CD4-positive, CD25-positive, alpha-beta regulatory T cell (primary cell): ENCODE measurements around the gene TYMP. TPM values are rescaled to one million over a fixed set of nuclear protein-coding genes. Genes with fewer than 3 reads are reported as not detected.

Experiments
- ATAC-seq, 2 donors: fragments of 150-1000 bp; cut with Tn5 transposase; one replicate each; pipeline ENCODE4 v1.10.0; 2021; ENCODE audit warnings: low read depth in 2 of 2, moderate number of reproducible peaks in 2 of 2, moderate library complexity in 1 of 2
- DNase-seq, 3 donors: peaks; one replicate each; pipeline versions ENCODE4 v3.0.0 to v3.0.0-alpha.2; 2012 to 2022; ENCODE audit warnings: mixed read lengths in 1 of 3
- H3K27ac ChIP-seq: one replicate; pipeline ENCODE4 v1.7.0; 2013; ENCODE audit warnings: mild to moderate bottlenecking, low read length; ENCODE audit not compliant: insufficient read depth, poor library complexity, severe bottlenecking
- H3K27me3 ChIP-seq: one replicate; pipeline ENCODE4 v1.7.0; 2013; ENCODE audit warnings: low read length; ENCODE audit not compliant: control insufficient read depth, insufficient read depth
- H3K36me3 ChIP-seq: one replicate; pipeline ENCODE4 v1.7.0; 2013; ENCODE audit warnings: mild to moderate bottlenecking, low read length, moderate library complexity; ENCODE audit not compliant: control insufficient read depth, insufficient read depth
- H3K4me1 ChIP-seq: 2 replicates; pipeline ENCODE4 v1.7.0; 2013; ENCODE audit warnings: mild to moderate bottlenecking, low read length; ENCODE audit not compliant: insufficient read depth, control insufficient read depth, poor library complexity, severe bottlenecking
- H3K4me3 ChIP-seq: one replicate; pipeline ENCODE4 v1.7.0; 2013; ENCODE audit warnings: low read depth, mild to moderate bottlenecking, low read length, moderate library complexity
- H3K9me3 ChIP-seq, 2 experiments: 1 replicate in 1 of 2; 2 replicates in 1 of 2; pipeline ENCODE4 v1.7.0; 2013; ENCODE audit warnings: low read length in 2 of 2, mild to moderate bottlenecking in 1 of 2, moderate library complexity in 1 of 2; ENCODE audit not compliant: control insufficient read depth in 2 of 2
- H3K27ac Mint-ChIP-seq, 3 donors: one replicate each; pipeline ENCODE4 v1.8.0; 2020 to 2022; ENCODE audit warnings: mild to moderate bottlenecking in 3 of 3, mixed read lengths in 3 of 3, moderate library complexity in 2 of 3
- H3K27me3 Mint-ChIP-seq: one replicate; pipeline ENCODE4 v1.8.0; 2022; ENCODE audit warnings: mild to moderate bottlenecking, mixed read lengths
- H3K36me3 Mint-ChIP-seq: one replicate; pipeline ENCODE4 v1.8.0; 2020; ENCODE audit warnings: mixed read lengths
- H3K4me1 Mint-ChIP-seq, 4 donors: one replicate each; pipeline ENCODE4 v1.8.0; 2020 to 2022; ENCODE audit warnings: mixed read lengths in 4 of 4, mild to moderate bottlenecking in 1 of 4
- H3K4me3 Mint-ChIP-seq, 4 donors: one replicate each; pipeline ENCODE4 v1.8.0; 2020 to 2022; ENCODE audit warnings: mild to moderate bottlenecking in 4 of 4, mixed read lengths in 4 of 4, moderate library complexity in 3 of 4
- H3K9me3 Mint-ChIP-seq, 7 donors: one replicate each; pipeline ENCODE4 v1.8.0; 2020 to 2022; ENCODE audit warnings: mixed read lengths in 7 of 7, mild to moderate bottlenecking in 3 of 7, moderate library complexity in 2 of 7
- polyA plus RNA-seq, 4 donors: library from polyadenylated mRNA; unstranded; fragments of 300-500 nt; fragmentation: Illumina TruSeq; gene quantifications; one replicate each; pipeline ENCODE4 v1.2.3, GENCODE V29; 2021
- total RNA-seq: library from RNA; stranded (reverse); gene quantifications from one replicate; pipeline ENCODE4 v1.2.3, GENCODE V29; 2022

Gene TYMP
- total and polyA plus RNA-seq, 5 donors from 2014 or later, result 29.2 to 65.2 (median 46.9) TPM

DNA sequence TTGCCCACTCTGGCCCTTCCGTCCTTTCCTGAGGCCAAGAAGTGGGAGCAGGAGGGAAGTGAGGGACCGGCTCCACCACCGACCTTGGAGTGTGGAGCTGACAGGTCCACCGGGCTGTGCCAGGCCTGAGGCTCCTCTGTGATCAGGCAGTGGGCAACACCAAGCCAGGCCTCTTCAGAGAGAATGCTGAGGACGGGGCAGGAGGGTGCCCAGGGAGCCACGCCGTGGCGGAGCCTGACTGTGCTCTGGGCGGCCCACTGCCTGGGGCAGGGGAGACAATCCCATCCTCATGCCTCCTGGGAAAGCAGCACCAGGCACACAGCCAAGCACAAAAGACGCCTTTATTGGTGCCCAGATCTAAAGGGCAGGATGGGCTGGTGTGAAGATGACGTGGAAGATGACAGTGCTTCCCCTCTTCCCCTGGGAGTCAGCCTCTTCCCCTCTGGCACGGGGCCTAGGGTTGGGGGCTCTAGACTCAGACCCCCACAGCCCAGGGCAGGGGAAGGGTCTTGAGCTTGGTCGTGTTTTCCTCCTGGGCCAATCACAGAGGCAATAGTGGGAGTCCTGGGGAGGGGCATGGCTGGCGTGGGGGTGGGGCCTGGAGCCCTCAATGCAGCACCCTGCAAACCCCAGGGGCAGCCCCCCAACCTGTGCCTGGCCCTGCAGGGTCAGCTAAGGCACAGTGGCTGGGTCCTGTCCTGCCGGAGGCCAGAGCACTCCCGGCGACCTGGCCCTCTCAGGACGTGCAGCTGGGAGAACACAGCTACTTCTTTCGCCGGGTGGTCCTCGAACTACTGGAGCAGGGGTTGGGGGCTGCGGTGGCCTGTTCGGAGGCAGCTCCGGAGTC is 27.0 kb downstream of the TYMP start:
- no peaks in the 10 kb centered on the region for H3K9me3 ChIP-seq
- H3K27me3 ChIP-seq, result no peaks in the 10 kb centered on the region
- H3K4me3 ChIP-seq, result no peak overlapping the region
- H3K27ac ChIP-seq, result no peak overlapping the region
- Mint-ChIP-seq H3K4me1 (peaks cover 0 to 17% (median 4%) of the 10 kb centered on the region in 4 donors), H3K27ac (no peak overlapping the region), H3K27me3 (no peaks in the 10 kb centered on the region), H3K9me3 (no peaks in the 10 kb centered on the region), H3K36me3 (no peaks in the 10 kb centered on the region), H3K4me3 (no peak overlapping the region)
- H3K4me1 ChIP-seq, result peaks cover 16% of the 10 kb centered on the region
- DNase-seq (no peak), ATAC-seq (no peak)
- peaks cover 20% of the 10 kb centered on the region for H3K36me3 ChIP-seq

DNA sequence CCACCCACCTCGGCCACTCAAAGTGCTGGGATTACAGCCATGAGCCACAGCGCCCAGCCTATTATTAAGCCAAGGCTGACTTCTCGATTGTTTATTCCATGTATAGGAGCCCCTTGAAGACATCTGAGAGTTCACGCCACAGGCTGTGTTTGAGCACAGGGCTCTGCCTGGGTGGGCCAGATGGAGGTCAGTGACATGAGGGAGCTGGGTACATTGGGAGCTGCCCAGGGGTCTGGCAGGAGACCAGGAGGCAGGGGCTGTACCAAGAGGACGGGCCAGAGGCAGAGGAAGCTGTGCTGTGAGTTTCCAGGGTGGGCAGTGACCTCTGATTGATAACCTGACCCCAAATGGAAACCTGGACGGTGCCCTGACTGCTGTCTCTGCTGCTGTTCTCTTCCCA is 27.7 kb downstream of the TYMP start:
- no peak for ATAC-seq
- Histone ChIP-seq H3K9me3 (no peaks in the 10 kb centered on the region), H3K4me3 (no peak overlapping the region), H3K27ac (no peak overlapping the region), H3K27me3 (no peaks in the 10 kb centered on the region), H3K36me3 (peaks cover 20% of the 10 kb centered on the region), H3K4me1 (peaks cover 16% of the 10 kb centered on the region)
- peak overlapping the region in 1 of 4 donors; percentile 77 for H3K4me3 Mint-ChIP-seq
- H3K27ac Mint-ChIP-seq, result no peak overlapping the region
- H3K4me1 Mint-ChIP-seq, result peaks cover 0 to 14% (median 4%) of the 10 kb centered on the region in 4 donors
- H3K36me3 Mint-ChIP-seq, result no peaks in the 10 kb centered on the region
- DNase-seq, result no peak
- no peaks in the 10 kb centered on the region for H3K27me3 Mint-ChIP-seq
- no peaks in the 10 kb centered on the region for H3K9me3 Mint-ChIP-seq

DNA sequence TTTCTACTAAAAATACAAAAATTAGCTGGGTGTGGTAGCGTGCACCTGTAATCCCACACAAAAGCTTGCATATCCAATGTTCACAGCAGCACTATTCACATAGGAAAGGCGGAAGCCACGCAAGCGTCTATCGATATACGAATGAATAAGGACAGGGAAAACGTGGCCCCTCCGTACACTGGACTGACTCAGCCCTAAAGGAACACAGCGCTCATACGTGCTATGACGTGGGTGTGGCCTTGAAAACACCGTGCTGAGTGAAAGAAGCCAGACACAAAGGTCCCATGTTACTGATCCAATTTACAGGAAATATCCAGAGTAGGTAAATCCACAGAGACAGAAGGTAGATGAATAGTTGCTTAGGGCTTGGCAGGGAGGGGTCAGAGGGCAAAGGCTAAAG is 29.4 kb downstream of the TYMP start:
- no peak overlapping the region for H3K27ac ChIP-seq
- no peaks in the 10 kb centered on the region for H3K27me3 ChIP-seq
- no peak overlapping the region for H3K4me3 ChIP-seq
- H3K36me3 ChIP-seq, result peaks cover 19% of the 10 kb centered on the region
- H3K9me3 ChIP-seq, result no peaks in the 10 kb centered on the region
- no peak for ATAC-seq
- H3K27me3 Mint-ChIP-seq, result no peaks in the 10 kb centered on the region
- no peaks in the 10 kb centered on the region for H3K9me3 Mint-ChIP-seq
- DNase-seq, result no peak
- H3K4me1 Mint-ChIP-seq, result peaks cover 0 to 8% (median 4%) of the 10 kb centered on the region in 4 donors
- H3K27ac Mint-ChIP-seq, result peak overlapping the region in 1 of 3 donors; percentile 71
- H3K36me3 Mint-ChIP-seq, result no peaks in the 10 kb centered on the region
- no peaks in the 10 kb centered on the region for H3K4me1 ChIP-seq
- no peak overlapping the region for H3K4me3 Mint-ChIP-seq

DNA sequence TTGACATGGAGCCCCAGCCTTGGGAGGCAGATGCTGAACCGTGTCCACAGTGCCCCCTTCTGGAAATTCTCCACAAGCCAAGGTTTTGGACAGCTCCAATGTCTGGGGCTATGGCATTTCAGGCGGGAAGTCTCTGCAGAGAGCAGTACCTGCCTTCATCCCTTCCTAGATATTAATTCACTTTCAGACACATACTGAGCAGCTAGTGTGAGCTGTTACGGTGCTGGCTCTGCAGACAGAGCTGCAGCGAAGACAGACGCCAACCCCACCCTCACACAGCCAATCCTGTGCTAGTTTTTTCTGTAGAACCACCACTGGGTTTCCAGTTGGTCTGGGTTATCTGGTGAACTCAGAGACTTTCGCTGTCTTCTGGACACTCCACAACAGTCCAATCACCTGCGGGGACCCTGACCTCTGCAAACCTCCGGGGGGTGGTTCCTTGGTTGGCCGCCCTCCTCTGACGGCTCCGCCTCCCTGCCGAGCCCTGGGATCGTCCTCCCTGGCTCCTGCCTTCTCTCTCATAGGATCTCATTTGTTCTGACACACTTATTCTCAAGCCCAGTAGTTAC is 31.4 kb downstream of the TYMP start:
- H3K27me3 ChIP-seq, result no peaks in the 10 kb centered on the region
- ATAC-seq, result peak; percentile 74 to 83
- no peaks in the 10 kb centered on the region for H3K36me3 Mint-ChIP-seq
- no peak overlapping the region for H3K27ac Mint-ChIP-seq
- no peak overlapping the region for H3K4me3 ChIP-seq
- H3K27me3 Mint-ChIP-seq, result no peaks in the 10 kb centered on the region
- no peak overlapping the region for H3K27ac ChIP-seq
- no peaks in the 10 kb centered on the region for H3K4me1 ChIP-seq
- no peaks in the 10 kb centered on the region for H3K9me3 Mint-ChIP-seq
- peak overlapping the region in 2 of 4 donors; percentile 29 to 63 for H3K4me3 Mint-ChIP-seq
- H3K9me3 ChIP-seq, result no peaks in the 10 kb centered on the region
- peaks cover 0 to 8% (median 4%) of the 10 kb centered on the region in 4 donors for H3K4me1 Mint-ChIP-seq
- peak; percentile 49 to 74 (median 70) for DNase-seq
- H3K36me3 ChIP-seq, result peaks cover 11% of the 10 kb centered on the region

DNA sequence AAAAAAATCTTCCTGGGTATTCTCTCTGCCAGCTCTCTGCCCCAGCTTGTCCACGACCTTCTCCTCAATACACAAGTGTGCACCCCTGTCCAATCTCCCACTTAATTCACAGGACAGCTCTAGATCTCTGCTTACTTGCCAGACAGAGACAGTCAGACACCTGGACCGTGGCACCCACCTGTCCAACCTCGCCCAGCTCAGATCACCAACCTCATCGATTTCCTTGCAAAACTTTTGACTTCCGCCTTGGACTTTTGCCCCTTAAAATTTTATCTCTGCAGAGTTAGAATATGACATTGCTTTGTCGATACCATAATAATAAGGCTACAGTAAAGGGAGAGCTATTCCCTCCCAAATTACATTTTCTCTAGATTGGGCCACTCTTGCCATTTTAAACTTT is 32.7 kb downstream of the TYMP start:
- Histone ChIP-seq H3K27me3 (no peaks in the 10 kb centered on the region), H3K4me1 (no peaks in the 10 kb centered on the region), H3K4me3 (no peak overlapping the region), H3K27ac (no peak overlapping the region), H3K36me3 (no peaks in the 10 kb centered on the region), H3K9me3 (no peaks in the 10 kb centered on the region)
- no peak overlapping the region for H3K27ac Mint-ChIP-seq
- no peaks in the 10 kb centered on the region for H3K36me3 Mint-ChIP-seq
- H3K4me3 Mint-ChIP-seq, result peak overlapping the region in 1 of 4 donors; percentile 27
- H3K9me3 Mint-ChIP-seq, result no peaks in the 10 kb centered on the region
- ATAC-seq (no peak), DNase-seq (no peak)
- H3K4me1 Mint-ChIP-seq, result peaks cover 0 to 8% (median 4%) of the 10 kb centered on the region in 4 donors
- H3K27me3 Mint-ChIP-seq, result no peaks in the 10 kb centered on the region

DNA sequence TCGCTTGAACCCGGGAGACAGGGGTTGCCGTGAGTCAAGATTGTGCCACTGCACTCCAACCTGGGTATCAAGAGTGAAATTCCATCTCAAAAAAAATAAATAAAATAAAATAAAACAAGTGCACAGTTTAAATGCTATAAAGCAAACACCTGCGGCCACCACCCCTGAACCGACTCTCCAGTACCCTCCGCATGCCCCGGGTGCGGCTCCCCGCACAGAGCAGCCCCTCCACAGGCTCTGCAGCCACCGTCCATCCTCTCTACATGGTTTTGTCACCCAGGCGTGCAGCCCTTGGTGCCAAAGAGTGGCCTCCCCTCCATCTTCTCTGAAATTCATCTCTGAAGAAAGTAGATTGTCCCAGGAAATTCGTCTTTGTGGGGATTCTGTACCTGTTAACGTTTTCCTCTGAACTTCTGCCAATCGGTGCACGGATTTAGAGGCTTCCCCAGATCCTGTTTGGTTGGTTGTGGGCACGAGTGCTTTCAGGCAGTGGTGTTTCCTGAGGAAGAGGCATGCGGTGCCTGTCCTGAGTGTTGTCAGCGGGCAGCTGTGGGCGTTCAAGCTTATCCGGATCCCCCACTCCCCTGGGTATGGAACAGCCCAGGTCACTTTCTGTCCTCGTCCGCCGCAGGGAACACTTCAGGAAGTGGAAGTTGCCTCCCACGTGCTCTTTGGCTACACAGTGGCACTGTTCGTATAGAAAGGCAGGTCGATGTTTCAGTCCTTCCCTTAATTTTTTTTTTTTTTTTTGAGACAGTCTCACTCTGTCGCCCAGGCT is 39.1 kb downstream of the TYMP start:
- peak overlapping the region in 2 of 4 donors; percentile 11 to 72 for H3K4me3 Mint-ChIP-seq

DNA sequence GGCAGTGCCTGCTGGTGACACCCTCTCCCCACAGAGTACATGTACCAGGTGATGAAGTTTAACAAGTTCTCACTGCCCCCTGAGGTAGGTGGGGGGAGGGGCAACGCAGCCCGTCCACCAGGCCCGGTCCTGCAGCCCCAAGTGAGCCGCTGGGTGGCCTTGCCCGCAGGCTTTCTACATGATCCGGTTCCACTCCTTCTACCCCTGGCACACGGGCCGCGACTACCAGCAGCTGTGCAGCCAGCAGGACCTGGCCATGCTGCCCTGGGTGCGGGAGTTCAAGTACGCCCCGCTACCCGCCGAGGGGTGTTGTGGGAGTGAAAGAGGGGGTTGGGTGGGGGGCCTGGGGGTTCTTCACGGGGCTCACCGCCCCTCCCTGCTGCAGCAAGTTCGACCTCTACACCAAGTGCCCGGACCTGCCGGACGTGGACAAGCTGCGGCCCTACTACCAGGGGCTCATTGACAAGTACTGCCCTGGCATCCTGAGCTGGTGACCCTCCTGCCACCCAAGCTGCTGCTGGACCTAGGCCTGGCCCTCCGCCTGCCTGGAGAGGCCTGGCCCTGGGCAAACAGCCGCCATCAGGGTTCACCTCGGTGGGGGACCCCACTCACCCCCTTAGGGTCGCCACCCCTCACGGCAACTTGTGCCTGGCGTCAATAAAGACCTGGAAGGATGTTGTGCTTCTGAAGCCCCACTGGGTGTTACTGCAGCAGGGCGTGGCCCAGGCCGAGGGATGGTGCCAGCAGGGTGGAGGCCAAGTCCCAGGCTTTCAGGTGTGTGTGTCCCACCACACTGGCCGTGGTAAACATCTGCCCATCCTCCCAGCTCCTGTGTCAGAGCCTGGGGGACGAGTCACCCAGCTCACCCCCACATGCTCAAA is 40.2 kb downstream of the TYMP start:
- H3K4me3 Mint-ChIP-seq, result no peak overlapping the region
- Histone ChIP-seq H3K27me3 (no peaks in the 10 kb centered on the region), H3K4me3 (no peak overlapping the region), H3K36me3 (no peaks in the 10 kb centered on the region), H3K9me3 (no peaks in the 10 kb centered on the region), H3K27ac (no peak overlapping the region), H3K4me1 (peaks cover 7% of the 10 kb centered on the region)
- H3K27ac Mint-ChIP-seq, result no peak overlapping the region
- ATAC-seq, result no peak
- DNase-seq, result no peak
- H3K36me3 Mint-ChIP-seq, result no peaks in the 10 kb centered on the region
- no peaks in the 10 kb centered on the region for H3K9me3 Mint-ChIP-seq
- peaks cover 10% of the 10 kb centered on the region for H3K27me3 Mint-ChIP-seq
- peaks cover 0 to 9% (median 6%) of the 10 kb centered on the region in 4 donors for H3K4me1 Mint-ChIP-seq

More for the DNA sequence above, 39.1 kb downstream of the TYMP start:
- no peaks in the 10 kb centered on the region for H3K36me3 ChIP-seq
- Mint-ChIP-seq H3K27ac (peak overlapping the region in 1 of 3 donors; percentile 54), H3K36me3 (no peaks in the 10 kb centered on the region), H3K9me3 (no peaks in the 10 kb centered on the region), H3K4me1 (peaks cover 0 to 9% (median 6%) of the 10 kb centered on the region in 4 donors), H3K27me3 (peaks cover 6% of the 10 kb centered on the region)
- H3K4me3 ChIP-seq, result no peak overlapping the region
- H3K27me3 ChIP-seq, result no peaks in the 10 kb centered on the region
- no peak for DNase-seq
- no peaks in the 10 kb centered on the region for H3K9me3 ChIP-seq
- H3K27ac ChIP-seq, result no peak overlapping the region
- peaks cover 7% of the 10 kb centered on the region for H3K4me1 ChIP-seq
- ATAC-seq, result peak in 1 of 2 donors; percentile 28
